ENCODE results near the gene ABLIM3.

GRCh38 chr5:149277801-149278200, 136.5 kb downstream of the ABLIM3 start:
- TF ChIP-seq CTCF (IDR thresholded peaks at IDR 0.05) (no peak), POLR2A (IDR thresholded peaks at IDR 0.05) (no peak)
